H1 (cell line): ENCODE results near the gene BTAF1.

Experiments used
- BCL11A ChIP-seq, 2 experiments: IDR thresholded peaks; one replicate each; pipeline ENCODE4 v1.6.1; 2011; ENCODE audit warnings: low read depth in 2 of 2, low read length in 2 of 2, mild to moderate bottlenecking in 2 of 2
- EP300 ChIP-seq, 2 experiments: IDR thresholded peaks; 1 replicate in 1 of 2; 2 replicates in 1 of 2; pipeline ENCODE4 v1.6.1; 2011 to 2012; ENCODE audit warnings: low read depth in 2 of 2, low read length in 2 of 2, mild to moderate bottlenecking in 2 of 2, borderline replicate concordance in 1 of 2, inconsistent platforms in 1 of 2, moderate library complexity in 1 of 2
- FOSL1 ChIP-seq: IDR thresholded peaks from 2 replicates; pipeline ENCODE4 v1.6.1; 2011; ENCODE audit warnings: mild to moderate bottlenecking, low read depth, low read length, moderate library complexity; ENCODE audit not compliant: insufficient read depth
- NRF1 ChIP-seq: IDR thresholded peaks from 2 replicates; pipeline ENCODE4 v1.6.1; 2011; ENCODE audit warnings: mild to moderate bottlenecking, low read depth, low read length, improper control_type of control experiment
- POLR2A ChIP-seq, 2 experiments: IDR thresholded peaks; 1 replicate in 1 of 2; 2 replicates in 1 of 2; pipeline ENCODE4 v1.6.1; 2011; ENCODE audit warnings: low read depth in 2 of 2, low read length in 2 of 2, mild to moderate bottlenecking in 2 of 2; ENCODE audit errors: control extremely low read depth in 1 of 2
- POLR2AphosphoS5 ChIP-seq: IDR thresholded peaks from 2 replicates; pipeline ENCODE4 v1.6.1; 2011; ENCODE audit warnings: low read depth, low read length
- RXRA ChIP-seq: IDR thresholded peaks from 2 replicates; pipeline ENCODE4 v1.6.1; 2011; ENCODE audit warnings: low read depth, mild to moderate bottlenecking, low read length, moderate library complexity; ENCODE audit not compliant: insufficient read depth
- TF ChIP-seq, protein P1 (sequence below), 3 experiments: IDR thresholded peaks; 1 replicate in 2 of 3; 2 replicates in 1 of 3; pipeline versions ENCODE4 v1.5.1 to v1.6.1; 2011; ENCODE audit warnings: low read length in 3 of 3, mild to moderate bottlenecking in 3 of 3, inconsistent platforms in 2 of 3, low read depth in 1 of 3, moderate library complexity in 1 of 3; ENCODE audit not compliant: insufficient read depth in 1 of 3; ENCODE audit errors: control extremely low read depth in 1 of 3

DNA sequence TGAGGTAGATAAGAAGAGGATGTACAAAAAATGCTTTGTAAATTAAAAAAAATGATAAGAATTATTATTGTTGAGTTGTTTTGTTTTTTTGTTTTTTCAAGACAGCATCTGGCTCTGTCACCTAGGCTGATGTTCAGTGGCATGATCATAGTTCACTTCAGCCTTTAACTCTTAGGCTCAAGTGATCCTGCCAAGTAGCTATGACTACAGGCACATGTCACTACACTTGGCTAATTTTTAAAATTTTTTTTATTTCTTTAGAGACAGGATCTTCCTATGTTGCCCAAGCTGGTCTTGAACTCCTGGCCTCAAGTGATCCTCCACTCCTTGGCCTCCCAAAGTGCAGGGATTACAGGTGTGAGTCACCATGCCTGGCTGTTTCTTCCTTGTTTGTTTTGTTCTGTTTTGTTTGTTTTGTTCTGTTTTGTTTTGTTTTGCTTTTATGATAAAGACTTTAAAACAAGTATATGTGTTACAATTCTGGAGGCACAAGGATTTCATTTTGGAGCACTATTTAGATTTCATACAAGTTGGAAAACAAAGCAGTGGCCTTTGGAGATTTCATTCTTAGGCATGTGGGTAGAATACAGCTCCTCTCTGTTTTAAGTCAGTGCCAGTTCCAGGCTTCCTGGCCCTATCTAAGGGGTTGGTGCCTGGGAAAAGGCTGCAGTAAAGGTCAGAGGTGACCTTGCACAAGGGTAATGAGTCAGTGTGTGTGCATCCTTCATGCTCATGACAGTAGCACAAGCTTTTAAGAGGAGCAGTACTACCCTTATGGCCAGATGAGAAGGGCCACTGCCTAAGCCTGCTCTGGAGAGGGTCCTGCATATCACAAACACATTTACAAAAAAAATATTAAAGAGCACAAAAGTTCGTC is 32.2 kb upstream of the BTAF1 start:
- TF ChIP-seq EP300 (IDR thresholded peaks at IDR 0.05; ENCODE audit: borderline replicate concordance in 1 of 2, low read depth in 2 of 2, low read length in 2 of 2), result no peak
- no peak for TF ChIP-seq RXRA
- TF ChIP-seq NRF1, result no peak
- no peak for TF ChIP-seq POLR2AphosphoS5
- TF ChIP-seq, protein P1, sequence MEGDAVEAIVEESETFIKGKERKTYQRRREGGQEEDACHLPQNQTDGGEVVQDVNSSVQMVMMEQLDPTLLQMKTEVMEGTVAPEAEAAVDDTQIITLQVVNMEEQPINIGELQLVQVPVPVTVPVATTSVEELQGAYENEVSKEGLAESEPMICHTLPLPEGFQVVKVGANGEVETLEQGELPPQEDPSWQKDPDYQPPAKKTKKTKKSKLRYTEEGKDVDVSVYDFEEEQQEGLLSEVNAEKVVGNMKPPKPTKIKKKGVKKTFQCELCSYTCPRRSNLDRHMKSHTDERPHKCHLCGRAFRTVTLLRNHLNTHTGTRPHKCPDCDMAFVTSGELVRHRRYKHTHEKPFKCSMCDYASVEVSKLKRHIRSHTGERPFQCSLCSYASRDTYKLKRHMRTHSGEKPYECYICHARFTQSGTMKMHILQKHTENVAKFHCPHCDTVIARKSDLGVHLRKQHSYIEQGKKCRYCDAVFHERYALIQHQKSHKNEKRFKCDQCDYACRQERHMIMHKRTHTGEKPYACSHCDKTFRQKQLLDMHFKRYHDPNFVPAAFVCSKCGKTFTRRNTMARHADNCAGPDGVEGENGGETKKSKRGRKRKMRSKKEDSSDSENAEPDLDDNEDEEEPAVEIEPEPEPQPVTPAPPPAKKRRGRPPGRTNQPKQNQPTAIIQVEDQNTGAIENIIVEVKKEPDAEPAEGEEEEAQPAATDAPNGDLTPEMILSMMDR (IDR thresholded peaks at IDR 0.05; ENCODE audit: control extremely low read depth in 1 of 3, insufficient read depth in 1 of 3, low read depth in 1 of 3, low read length in 3 of 3), result no peak
- no peak for TF ChIP-seq POLR2A (IDR thresholded peaks at IDR 0.05; ENCODE audit: control extremely low read depth in 1 of 2, low read depth in 2 of 2, low read length in 2 of 2)
- TF ChIP-seq BCL11A (IDR thresholded peaks at IDR 0.05; ENCODE audit: low read depth in 2 of 2, low read length in 2 of 2), result no peak
- TF ChIP-seq FOSL1, result no peak
